SU-DHL-6 (cell line): ENCODE results near the gene AFF2.

Source experiments
- H2AFZ ChIP-seq: fragments of 200-600 bp; sonication (generic); 2 replicates; pipeline ENCODE4 v1.6.1; 2014; ENCODE audit warnings: low read depth, mild to moderate bottlenecking, moderate library complexity, mixed read lengths, antibody characterized with exemption, low read length; ENCODE audit not compliant: severe bottlenecking
- H3F3A ChIP-seq: fragments of 200-600 bp; shearing (Covaris generic); 2 replicates; pipeline ENCODE4 v1.6.0; 2016; ENCODE audit warnings: antibody characterized with exemption, mild to moderate bottlenecking; ENCODE audit not compliant: insufficient read depth
- H3K27ac ChIP-seq: fragments of 200-600 bp; sonication (generic); 2 replicates; pipeline ENCODE4 v1.5.1; 2016; ENCODE audit warnings: low read depth, mild to moderate bottlenecking, low read length, moderate library complexity, mixed read lengths
- H3K27me3 ChIP-seq: fragments of 200-600 bp; sonication (generic), shearing (Covaris generic); 2 replicates; pipeline ENCODE4 v1.6.0; 2014; ENCODE audit warnings: mild to moderate bottlenecking, low read length
- H3K36me3 ChIP-seq: fragments of 200-600 bp; sonication (generic); 2 replicates; pipeline ENCODE4 v1.6.1; 2014; ENCODE audit warnings: mild to moderate bottlenecking, low read length, mixed read lengths
- H3K4me2 ChIP-seq: fragments of 300-600, 200-600 bp; shearing (Covaris generic), sonication (generic); 2 replicates; pipeline ENCODE4 v1.6.0; 2014; ENCODE audit warnings: low read length, low read depth, mild to moderate bottlenecking; ENCODE audit not compliant: poor library complexity, severe bottlenecking
- H3K4me3 ChIP-seq: fragments of 200-600 bp; sonication (generic); 2 replicates; pipeline ENCODE4 v1.5.1; 2014; ENCODE audit warnings: antibody characterized with exemption, low read length, mild to moderate bottlenecking, mixed read lengths; ENCODE audit not compliant: insufficient read depth, poor library complexity, severe bottlenecking
- H3K79me2 ChIP-seq: fragments of 200-600 bp; sonication (generic); 2 replicates; pipeline ENCODE4 v1.6.1; 2014; ENCODE audit warnings: mild to moderate bottlenecking, low read length, moderate library complexity; ENCODE audit not compliant: insufficient read depth
- H3K9ac ChIP-seq: fragments of 200-600 bp; sonication (generic); 2 replicates; pipeline ENCODE4 v1.7.0; 2014; ENCODE audit warnings: mild to moderate bottlenecking, low read length
- H3K9me2 ChIP-seq: fragments of 200-600 bp; sonication (generic); replicated peaks from 2 replicates; pipeline ENCODE4 v1.6.1; 2014; ENCODE audit warnings: low read length; ENCODE audit not compliant: insufficient read depth
- H3K9me3 ChIP-seq: fragments of 200-600 bp; sonication (generic); 2 replicates; pipeline ENCODE4 v1.6.1; 2014; ENCODE audit warnings: low read length, mixed read lengths; ENCODE audit not compliant: insufficient read depth
- H4K20me1 ChIP-seq: fragments of 200-600 bp; sonication (generic); 2 replicates; pipeline ENCODE4 v1.6.1; 2014; ENCODE audit warnings: low read depth, mild to moderate bottlenecking, antibody characterized with exemption, low read length, moderate library complexity, mixed read lengths
- EZH2phosphoT487 ChIP-seq: fragments of 200-600 bp; sonication (generic), shearing (Covaris generic); conservative IDR thresholded peaks from 2 replicates; pipeline ENCODE4 v1.6.1; 2018; ENCODE audit warnings: mild to moderate bottlenecking, antibody characterized with exemption, low read length, moderate library complexity, mixed read lengths
- TF ChIP-seq, protein P1 (sequence below): fragments of 200-600 bp; sonication (generic); IDR thresholded peaks from one replicate; pipeline ENCODE4 v1.5.1; 2017; ENCODE audit warnings: antibody characterized with exemption, mild to moderate bottlenecking, low read length, moderate library complexity; ENCODE audit not compliant: insufficient read depth, poor library complexity, severe bottlenecking

The AFF2 gene

DNA sequence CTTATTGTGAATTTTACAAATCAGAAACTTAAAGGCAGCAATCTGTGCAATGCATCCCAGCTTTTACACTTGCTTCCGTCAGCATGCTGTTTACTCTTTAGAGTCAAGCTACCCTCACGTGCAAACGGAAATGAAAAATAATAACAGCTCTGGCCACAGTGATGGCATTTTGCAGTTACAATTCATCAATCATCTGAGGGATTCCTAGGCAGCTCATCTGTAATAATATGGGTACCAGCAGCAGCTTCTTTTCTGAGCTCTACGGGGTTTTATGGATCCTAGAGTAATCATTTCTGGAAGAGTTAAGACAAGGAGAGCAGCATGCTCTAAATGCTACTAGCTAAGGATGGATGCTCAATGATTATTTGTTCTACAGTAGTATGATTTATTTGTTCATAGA lies 313.6 kb downstream of the AFF2 start:
- H3K9me3 ChIP-seq = no peaks in the 10 kb centered on the region
- H3K9me2 ChIP-seq = no peaks in the 10 kb centered on the region
- H2AFZ ChIP-seq = no peak overlapping the region
- H3K4me3 ChIP-seq = no peak overlapping the region
- no peak overlapping the region for H3K27ac ChIP-seq
- no peaks in the 10 kb centered on the region for H4K20me1 ChIP-seq
- no peaks in the 10 kb centered on the region for H3K27me3 ChIP-seq
- no peaks in the 10 kb centered on the region for H3K36me3 ChIP-seq
- no peak overlapping the region for H3K9ac ChIP-seq
- TF ChIP-seq EZH2phosphoT487 = no peak
- TF ChIP-seq, protein P1, sequence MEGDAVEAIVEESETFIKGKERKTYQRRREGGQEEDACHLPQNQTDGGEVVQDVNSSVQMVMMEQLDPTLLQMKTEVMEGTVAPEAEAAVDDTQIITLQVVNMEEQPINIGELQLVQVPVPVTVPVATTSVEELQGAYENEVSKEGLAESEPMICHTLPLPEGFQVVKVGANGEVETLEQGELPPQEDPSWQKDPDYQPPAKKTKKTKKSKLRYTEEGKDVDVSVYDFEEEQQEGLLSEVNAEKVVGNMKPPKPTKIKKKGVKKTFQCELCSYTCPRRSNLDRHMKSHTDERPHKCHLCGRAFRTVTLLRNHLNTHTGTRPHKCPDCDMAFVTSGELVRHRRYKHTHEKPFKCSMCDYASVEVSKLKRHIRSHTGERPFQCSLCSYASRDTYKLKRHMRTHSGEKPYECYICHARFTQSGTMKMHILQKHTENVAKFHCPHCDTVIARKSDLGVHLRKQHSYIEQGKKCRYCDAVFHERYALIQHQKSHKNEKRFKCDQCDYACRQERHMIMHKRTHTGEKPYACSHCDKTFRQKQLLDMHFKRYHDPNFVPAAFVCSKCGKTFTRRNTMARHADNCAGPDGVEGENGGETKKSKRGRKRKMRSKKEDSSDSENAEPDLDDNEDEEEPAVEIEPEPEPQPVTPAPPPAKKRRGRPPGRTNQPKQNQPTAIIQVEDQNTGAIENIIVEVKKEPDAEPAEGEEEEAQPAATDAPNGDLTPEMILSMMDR = no peak
- no peaks in the 10 kb centered on the region for H3F3A ChIP-seq
- H3K4me2 ChIP-seq = no peak overlapping the region
- peaks cover 1% of the 10 kb centered on the region; the same call in 1 of the 2 replicates for H3K79me2 ChIP-seq

DNA sequence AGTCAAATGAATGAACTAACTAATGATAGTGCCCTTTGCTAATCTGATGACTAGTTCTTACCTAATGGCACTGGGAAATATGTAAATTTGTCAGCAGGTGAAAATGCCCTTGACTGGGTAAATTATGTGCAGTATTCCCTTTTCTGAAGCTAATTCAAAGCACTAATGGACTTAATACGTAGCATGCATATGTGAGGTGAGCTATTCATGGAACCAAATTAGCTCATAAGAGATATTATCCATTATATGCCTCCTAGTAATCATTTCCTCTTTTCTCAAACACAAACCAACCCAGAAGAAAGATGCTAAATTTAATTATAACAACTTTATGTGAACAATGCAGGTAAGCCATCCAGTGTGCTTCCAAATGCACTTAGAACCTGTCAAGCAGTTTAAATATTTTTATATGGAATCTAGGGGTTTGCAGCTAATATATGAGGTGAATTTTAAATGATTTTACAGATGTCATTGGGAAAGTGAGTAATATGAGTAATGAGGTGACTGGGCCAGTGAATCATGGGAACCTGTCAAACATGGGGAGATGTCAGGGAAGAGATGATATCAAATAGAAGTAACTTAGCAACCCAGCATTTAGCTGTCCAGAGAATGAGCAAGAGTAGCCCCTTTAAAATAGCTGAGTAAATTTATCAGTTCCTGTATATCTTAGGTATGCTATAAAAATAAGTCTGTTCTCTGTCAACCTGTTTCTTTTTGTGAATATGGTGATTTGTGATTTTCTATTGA lies 315.0 kb downstream of the AFF2 start:
- Histone ChIP-seq H3K9me3 (no peaks in the 10 kb centered on the region), H3K9me2 (no peaks in the 10 kb centered on the region), H3K4me2 (no peak overlapping the region), H3K79me2 (peaks cover 7% of the 10 kb centered on the region; the same call in 1 of the 2 replicates), H3K27me3 (no peaks in the 10 kb centered on the region), H2AFZ (no peak overlapping the region), H3K36me3 (no peaks in the 10 kb centered on the region), H3F3A (no peaks in the 10 kb centered on the region), H3K4me3 (no peak overlapping the region), H4K20me1 (no peaks in the 10 kb centered on the region), H3K9ac (no peak overlapping the region), H3K27ac (no peak overlapping the region)
- no peak for TF ChIP-seq EZH2phosphoT487
- TF ChIP-seq, protein P1 = no peak

DNA sequence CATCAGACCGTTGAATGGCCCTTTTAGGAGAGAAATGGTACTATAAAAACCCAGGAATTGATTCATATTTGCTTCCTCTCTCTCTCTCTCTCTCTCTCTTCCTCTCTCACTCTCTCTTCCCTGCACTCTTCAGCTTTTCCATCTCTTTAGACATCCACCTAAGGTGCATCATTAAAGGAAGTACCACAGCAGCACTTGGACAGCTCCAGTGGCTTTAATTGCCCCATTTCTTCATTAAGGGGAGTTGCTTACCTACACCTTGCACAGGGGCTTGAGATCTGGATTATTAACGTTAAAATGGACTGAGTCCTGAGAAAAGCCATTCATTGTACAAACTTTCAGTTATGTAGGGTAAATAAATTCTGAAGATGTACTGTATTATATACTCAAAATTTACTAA lies 323.6 kb downstream of the AFF2 start:
- H3K79me2 ChIP-seq = peaks cover 15% of the 10 kb centered on the region; the same call in 1 of the 2 replicates
- no peak overlapping the region for H3K4me3 ChIP-seq
- no peaks in the 10 kb centered on the region for H3K9me2 ChIP-seq
- H3K9ac ChIP-seq = no peak overlapping the region
- H3K9me3 ChIP-seq = no peaks in the 10 kb centered on the region
- no peak for TF ChIP-seq EZH2phosphoT487
- no peaks in the 10 kb centered on the region for H3F3A ChIP-seq
- H3K27ac ChIP-seq = no peak overlapping the region
- H3K27me3 ChIP-seq = no peaks in the 10 kb centered on the region
- H3K4me2 ChIP-seq = no peak overlapping the region
- no peaks in the 10 kb centered on the region for H4K20me1 ChIP-seq
- H2AFZ ChIP-seq = no peak overlapping the region
- no peaks in the 10 kb centered on the region for H3K36me3 ChIP-seq

DNA sequence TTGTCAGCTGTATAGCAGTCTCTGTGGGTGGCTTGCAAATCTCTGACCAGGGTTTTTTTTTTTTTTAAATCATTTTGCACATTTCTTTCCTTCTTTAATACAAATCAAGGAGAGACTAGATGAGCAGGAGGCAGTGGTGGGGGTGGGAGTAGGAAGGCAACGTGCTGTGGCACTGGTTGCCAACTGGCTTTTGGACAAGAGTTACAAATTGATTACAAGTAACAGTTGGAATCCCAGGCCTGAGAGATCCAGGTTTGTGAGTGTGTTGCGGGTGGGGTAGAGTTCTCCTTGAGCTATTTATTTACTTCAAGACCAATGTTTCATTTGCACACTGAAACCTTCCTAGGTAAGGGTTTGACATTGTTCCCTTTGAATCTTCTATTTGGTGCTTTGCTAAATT lies 325.3 kb downstream of the AFF2 start:
- no peak overlapping the region for H3K27ac ChIP-seq
- no peaks in the 10 kb centered on the region for H3F3A ChIP-seq
- no peak overlapping the region for H3K4me3 ChIP-seq
- TF ChIP-seq, protein P1 = no peak
- no peak for TF ChIP-seq EZH2phosphoT487
- H2AFZ ChIP-seq = no peak overlapping the region
- H4K20me1 ChIP-seq = no peaks in the 10 kb centered on the region
- peaks cover 12% of the 10 kb centered on the region; the same call in 1 of the 2 replicates for H3K79me2 ChIP-seq
- H3K9me2 ChIP-seq = no peaks in the 10 kb centered on the region
- no peaks in the 10 kb centered on the region for H3K9me3 ChIP-seq
- H3K36me3 ChIP-seq = no peaks in the 10 kb centered on the region
- no peak overlapping the region for H3K4me2 ChIP-seq
- no peak overlapping the region for H3K9ac ChIP-seq
- no peaks in the 10 kb centered on the region for H3K27me3 ChIP-seq
